HCT116 (cell line): Measurements from ENCODE around the gene SRA1. TPM values are rescaled to one million over a fixed set of nuclear protein-coding genes. Genes with fewer than 3 reads are reported as not detected.
A peak's percentile ranks its signal among the peaks of the same experiment; 100 is the strongest.

Experiments used
- ATAC-seq: fragments of 200-7000 bp; cut with Tn5 transposase; 2 replicates; pipeline ENCODE4 v1.9.1; 2020; ENCODE audit warnings: mild to moderate bottlenecking, moderate library complexity
- BruUV-seq: library from RNA; stranded (reverse); fragments of 400-500 nt; replicated peaks from 2 replicates; lab custom pipeline; 2021; lab: Mats Ljungman, UMichigan
- CTCF ChIA-PET: fragments of 300-600 bp; sonication (Branson Sonifier 250); formaldehyde crosslinking; loops from one replicate; lab custom pipeline; 2021; ENCODE audit warnings: antibody characterized with exemption; lab: Charles Lee
- POLR2A ChIA-PET: fragments of 300-600, 350-600 bp; sonication (Branson Sonifier 250); formaldehyde crosslinking; loops from one replicate; lab custom pipeline; 2021; ENCODE audit warnings: antibody characterized with exemption; lab: Charles Lee
- RAD21 ChIA-PET, 2 experiments: fragments of 300-600 bp; sonication (Branson Sonifier 250); formaldehyde crosslinking; loops; one replicate each; lab custom pipeline; 2023; ENCODE audit warnings: low total read pairs in 2 of 2; ENCODE audit not compliant: uncharacterized antibody in 2 of 2, unreplicated experiment in 2 of 2, low non-redundant PET in 1 of 2; lab: Charles Lee
- DNase-seq: peaks from one replicate; pipeline ENCODE4 v3.0.0-alpha.2; 2010; ENCODE audit warnings: low read depth, low spot score
- H2AFZ ChIP-seq: fragments of 200-600 bp; shearing (Covaris generic), sonication (generic); 2 replicates; pipeline ENCODE4 v1.6.1; 2017; ENCODE audit warnings: low read depth, mixed run types, mixed read lengths, antibody characterized with exemption, low read length; ENCODE audit not compliant: poor library complexity, severe bottlenecking
- H3K27ac ChIP-seq: 2 replicates; pipeline ENCODE4 v1.5.1; 2012; ENCODE audit warnings: low read depth, low read length
- H3K27me3 ChIP-seq: fragments of 200-600 bp; sonication (generic); 2 replicates; pipeline ENCODE4 v1.6.1; 2016; ENCODE audit warnings: mixed run types, low read length, mixed read lengths; ENCODE audit not compliant: insufficient read depth
- H3K36me3 ChIP-seq, 2 experiments: fragments of 200-500 bp in 1 of 2; fragments of 200-600 bp in 1 of 2; sonication (Bioruptor generic) in 1 of 2; sonication (generic) in 1 of 2; 2 replicates each; pipeline versions ENCODE4 v1.5.1 to v1.6.1; 2014 to 2016; ENCODE audit warnings: low read length in 2 of 2, inconsistent platforms in 1 of 2, mixed read lengths in 1 of 2, mixed run types in 1 of 2; ENCODE audit not compliant: insufficient read depth in 2 of 2, control insufficient read depth in 1 of 2
- H3K4me1 ChIP-seq, 2 experiments: fragments of 200-600 bp in 1 of 2; sonication (generic) in 1 of 2; 2 replicates each; pipeline versions ENCODE4 v1.5.1 to v1.6.1; 2012 to 2017; ENCODE audit warnings: low read length in 2 of 2, inconsistent platforms in 1 of 2, mild to moderate bottlenecking in 1 of 2, mixed read lengths in 1 of 2, mixed run types in 1 of 2, moderate library complexity in 1 of 2; ENCODE audit not compliant: insufficient read depth in 2 of 2, control insufficient read depth in 1 of 2
- H3K4me2 ChIP-seq: fragments of 200-600 bp; sonication (generic); 2 replicates; pipeline ENCODE4 v1.6.1; 2017; ENCODE audit warnings: mixed run types, low read length, mixed read lengths
- H3K4me3 ChIP-seq, 2 experiments: fragments of 200-600 bp in 1 of 2; sonication (generic) in 1 of 2; replicated peaks in 1 of 2; 2 replicates each; pipeline ENCODE4 v1.5.1; 2011 to 2016; ENCODE audit warnings: low read length in 2 of 2, control low read depth in 1 of 2, low read depth in 1 of 2, mild to moderate bottlenecking in 1 of 2, mixed read lengths in 1 of 2, mixed run types in 1 of 2
- H3K79me2 ChIP-seq: fragments of 200-600 bp; sonication (generic); 2 replicates; pipeline ENCODE4 v1.6.1; 2017; ENCODE audit warnings: mild to moderate bottlenecking, mixed run types, low read length, moderate library complexity, mixed read lengths; ENCODE audit not compliant: insufficient read depth
- H3K9ac ChIP-seq: fragments of 200-600 bp; sonication (generic); 2 replicates; pipeline ENCODE4 v1.6.1; 2016; ENCODE audit warnings: low read length, mixed read lengths
- H3K9me2 ChIP-seq: fragments of 200-600 bp; sonication (generic), shearing (Covaris generic); 2 replicates; pipeline ENCODE4 v1.6.1; 2017; ENCODE audit warnings: mixed run types, mild to moderate bottlenecking, moderate library complexity; ENCODE audit not compliant: insufficient read depth
- H3K9me3 ChIP-seq, 2 experiments: fragments of 200-500 bp in 1 of 2; fragments of 200-600 bp in 1 of 2; sonication (Bioruptor generic) in 1 of 2; sonication (generic) in 1 of 2; 2 replicates each; pipeline ENCODE4 v1.6.1; 2014 to 2017; ENCODE audit warnings: low read length in 2 of 2, mixed read lengths in 2 of 2, inconsistent platforms in 1 of 2, low read depth in 1 of 2, mild to moderate bottlenecking in 1 of 2, mixed run types in 1 of 2, moderate library complexity in 1 of 2; ENCODE audit not compliant: control insufficient read depth in 1 of 2, insufficient read depth in 1 of 2
- H4K20me1 ChIP-seq: fragments of 200-600 bp; sonication (generic), shearing (Covaris generic); 2 replicates; pipeline ENCODE4 v1.6.1; 2017; ENCODE audit warnings: mixed run types, mild to moderate bottlenecking, moderate library complexity; ENCODE audit not compliant: insufficient read depth
- POLR2A ChIP-seq: IDR thresholded peaks from 2 replicates; pipeline ENCODE4 v1.7.0; 2011; ENCODE audit warnings: borderline replicate concordance; ENCODE audit not compliant: insufficient read depth, insufficient read length; ENCODE audit errors: extremely low read depth
- POLR2AphosphoS5 ChIP-seq: IDR thresholded peaks from 2 replicates; pipeline ENCODE4 v1.6.1; 2011; ENCODE audit warnings: mild to moderate bottlenecking, low read depth, low read length, moderate library complexity
- YY1 ChIP-seq: IDR thresholded peaks from 2 replicates; pipeline ENCODE4 v1.6.1; 2011; ENCODE audit warnings: low read length, low read depth, moderate library complexity, mild to moderate bottlenecking; ENCODE audit not compliant: insufficient replicate concordance; ENCODE audit errors: extremely low read depth
- ZFX ChIP-seq: fragments of 450-650 bp; IDR thresholded peaks from 2 replicates; pipeline ENCODE4 v1.6.1; 2017
- intact Hi-C: fragments of 100-400 bp; cut with micrococcal nuclease; formaldehyde crosslinking; loops from 2 replicates; pipeline ENCODE4 v1.10.0; 2022
- total RNA-seq: library from RNA; stranded (reverse); gene quantifications from one replicate; pipeline ENCODE4 v1.2.1, GENCODE V29; 2021; ENCODE audit not compliant: unreplicated experiment
- TF ChIP-seq, protein P1 (sequence below): IDR thresholded peaks from 2 replicates; pipeline ENCODE4 v1.6.1; 2011; ENCODE audit warnings: mild to moderate bottlenecking, low read length, moderate library complexity; ENCODE audit not compliant: insufficient replicate concordance; ENCODE audit errors: extremely low read depth
- TF ChIP-seq, protein P2 (sequence below): IDR thresholded peaks from 2 replicates; pipeline ENCODE4 v1.6.1; 2012

SRA1 gene
- total RNA-seq, 1 experiment from 2014 or later, result 41.7 TPM

DNA sequence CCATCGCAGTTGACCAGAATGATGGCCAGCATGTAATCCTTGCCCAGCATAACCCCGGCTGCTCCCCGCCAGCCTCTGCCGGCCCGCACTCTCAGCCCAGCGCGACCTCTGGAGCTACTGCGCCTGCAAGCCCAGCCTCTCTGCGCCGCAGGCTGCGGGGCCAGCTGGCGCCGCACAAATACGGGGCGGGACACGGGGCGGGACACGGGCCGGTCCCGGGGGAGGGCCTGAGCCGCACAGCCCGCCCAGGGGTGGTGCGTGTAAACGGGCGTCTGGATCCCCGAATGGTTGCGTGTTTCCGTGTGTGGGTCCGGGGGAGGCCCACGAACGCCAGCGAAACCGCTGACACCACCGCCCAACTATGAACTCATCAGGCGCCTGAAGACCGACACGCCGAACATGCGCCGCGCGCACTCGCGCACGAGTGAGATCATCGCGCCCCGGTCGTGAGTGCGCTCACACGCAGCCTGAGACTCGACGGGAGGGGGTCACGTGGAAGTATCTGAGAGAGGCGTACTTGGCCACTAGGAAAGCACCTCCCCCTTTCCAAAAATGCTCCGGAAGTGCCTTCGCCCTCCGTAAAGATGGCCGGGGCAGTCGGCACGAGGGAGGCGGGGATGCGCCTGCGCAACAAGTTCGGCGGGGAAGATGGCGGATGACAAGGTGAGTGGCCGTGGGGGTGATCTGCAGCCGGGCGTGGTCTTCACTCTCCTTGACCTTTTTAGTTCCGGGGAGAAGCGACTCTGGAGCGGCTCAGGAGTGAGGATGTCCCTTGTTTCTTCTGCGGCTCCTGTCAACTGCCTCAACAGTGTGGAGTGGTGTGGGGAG lies 7.1 kb upstream of the SRA1 start, which contains the start of the genes APBB3 and SLC35A4:
Gene APBB3 (minus strand): TSS at position 403 of the 828 bp plus-strand sequence. CDS start 353 bp downstream, at position 50.
Gene SLC35A4 (plus strand): TSS at position 633 of the 828 bp plus-strand sequence. CDS start 2,342 bp downstream, outside the sequence.
- Histone ChIP-seq H3K9ac (peak within 1 kb of the TSS; percentile 89), H3K4me2 (peak within 1 kb of the TSS; percentile 91), H3K27ac (peak within 1 kb of the TSS; percentile 63), H3K4me3 (peak within 1 kb of the TSS; percentile 86 to 88), H3K36me3 (peaks cover 0 to 15% of the 10 kb centered on the region in 2 experiments; a peak in 3 of 4 replicates), H3K4me1 (peaks cover 7 to 19% of the 10 kb centered on the region in 2 experiments; a peak in 3 of 4 replicates), H4K20me1 (no peaks in the 10 kb centered on the region), H2AFZ (no peak within 1 kb of the TSS), H3K79me2 (peaks cover 27% of the 10 kb centered on the region), H3K9me2 (no peaks in the 10 kb centered on the region), H3K27me3 (no peaks in the 10 kb centered on the region), H3K9me3 (no peaks in the 10 kb centered on the region)
- ChIA-PET POLR2A (no interaction called here), RAD21 (no interaction called here), CTCF (no interaction called here)
- ATAC-seq, result peak; percentile 89
- DNase-seq, result peak; percentile 95
- TF ChIP-seq POLR2AphosphoS5 (peak; percentile 81), ZFX (0 out of 2 replicates have a peak, but pooled peaks have one; percentile 31), POLR2A (peak; percentile 54), YY1 (peak; percentile 99)
- TF ChIP-seq, protein P1, sequence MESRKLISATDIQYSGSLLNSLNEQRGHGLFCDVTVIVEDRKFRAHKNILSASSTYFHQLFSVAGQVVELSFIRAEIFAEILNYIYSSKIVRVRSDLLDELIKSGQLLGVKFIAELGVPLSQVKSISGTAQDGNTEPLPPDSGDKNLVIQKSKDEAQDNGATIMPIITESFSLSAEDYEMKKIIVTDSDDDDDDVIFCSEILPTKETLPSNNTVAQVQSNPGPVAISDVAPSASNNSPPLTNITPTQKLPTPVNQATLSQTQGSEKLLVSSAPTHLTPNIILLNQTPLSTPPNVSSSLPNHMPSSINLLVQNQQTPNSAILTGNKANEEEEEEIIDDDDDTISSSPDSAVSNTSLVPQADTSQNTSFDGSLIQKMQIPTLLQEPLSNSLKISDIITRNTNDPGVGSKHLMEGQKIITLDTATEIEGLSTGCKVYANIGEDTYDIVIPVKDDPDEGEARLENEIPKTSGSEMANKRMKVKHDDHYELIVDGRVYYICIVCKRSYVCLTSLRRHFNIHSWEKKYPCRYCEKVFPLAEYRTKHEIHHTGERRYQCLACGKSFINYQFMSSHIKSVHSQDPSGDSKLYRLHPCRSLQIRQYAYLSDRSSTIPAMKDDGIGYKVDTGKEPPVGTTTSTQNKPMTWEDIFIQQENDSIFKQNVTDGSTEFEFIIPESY, result peak; percentile 38
- TF ChIP-seq, protein P2, sequence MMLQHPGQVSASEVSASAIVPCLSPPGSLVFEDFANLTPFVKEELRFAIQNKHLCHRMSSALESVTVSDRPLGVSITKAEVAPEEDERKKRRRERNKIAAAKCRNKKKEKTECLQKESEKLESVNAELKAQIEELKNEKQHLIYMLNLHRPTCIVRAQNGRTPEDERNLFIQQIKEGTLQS, result no peak
- intact Hi-C loops, result loop anchor here (5.0 kb wide), 1 partner anchor 73 kb away; the partner anchor contains the start of gene TMCO6
- BruUV-seq, result no TSS peak
